Right lobe of liver (tissue), 6 donors: ENCODE measurements around the gene PHYHIPL. TPM values are rescaled to one million over a fixed set of nuclear protein-coding genes. Genes with fewer than 3 reads are reported as not detected.

Experiments used
- ATAC-seq, 4 donors: fragments of 200-7000 bp; cut with Tn5 transposase; one replicate each; pipeline ENCODE4 v1.9.1; 2020; ENCODE audit warnings: mild to moderate bottlenecking in 4 of 4, moderate library complexity in 4 of 4
- DNase-seq, 3 donors: peaks; one replicate each; pipeline ENCODE4 v3.0.0-alpha.2; 2020
- H3K27ac ChIP-seq, 3 donors: fragments of 200-600 bp; one replicate each; pipeline ENCODE4 v1.8.0; 2022
- H3K27me3 ChIP-seq, 2 donors: fragments of 200-600 bp; one replicate each; pipeline ENCODE4 v1.8.0; 2022
- H3K36me3 ChIP-seq, 4 donors: fragments of 200-600 bp; sonication (generic) in 1 of 4; one replicate each; pipeline versions ENCODE4 v1.5.1 to v1.8.0; 2017 to 2022; ENCODE audit warnings: control low read depth in 1 of 4
- H3K4me1 ChIP-seq, 4 donors: fragments of 200-600 bp; sonication (generic) in 1 of 4; one replicate each; pipeline versions ENCODE4 v1.5.1 to v1.8.0; 2017 to 2022; ENCODE audit warnings: control low read depth in 1 of 4
- H3K4me3 ChIP-seq, 3 donors: fragments of 200-600 bp; one replicate each; pipeline ENCODE4 v1.8.0; 2022
- H3K9me3 ChIP-seq, 4 donors: fragments of 200-600 bp; sonication (generic) in 1 of 4; one replicate each; pipeline versions ENCODE4 v1.5.1 to v1.8.0; 2017 to 2022; ENCODE audit warnings: control low read depth in 1 of 4
- CTCF ChIP-seq, 4 donors: fragments of 200-600 bp in 3 of 4; fragments of 450-650 bp in 1 of 4; IDR thresholded peaks; one replicate each; pipeline versions ENCODE4 v1.5.1 to v1.8.0; 2016 to 2022; ENCODE audit warnings: antibody characterized with exemption in 4 of 4, mild to moderate bottlenecking in 2 of 4
- POLR2A ChIP-seq: fragments of 450-650 bp; IDR thresholded peaks from one replicate; pipeline ENCODE4 v1.6.1; 2017; ENCODE audit warnings: antibody characterized with exemption, mild to moderate bottlenecking
- WGBS: methylation state at CpG from one replicate; pipeline ENCODE4 v1.1.6; 2018; ENCODE audit warnings: low coverage, low lambda C conversion rate; ENCODE audit not compliant: insufficient coverage; ENCODE audit errors: missing lambda C conversion rate; 5-methylcytosine and 5-hydroxymethylcytosine counted together
- intact Hi-C, 2 donors: fragments of 100-400 bp; cut with DNase I; formaldehyde crosslinking; loops; one replicate each; pipeline versions ENCODE4 v1.11.2 to v1.14.1; 2022
- total RNA-seq, 6 experiments: library from RNA; depleted of rRNA in 2 of 6; stranded (reverse); fragments of >200 nt in 2 of 6; fragmentation: NEBNext Ultra II Directional in 3 of 6; extraction: Animal tissue kit (Norgen Biotek cat#: 25700) in 3 of 6; gene quantifications; one replicate each; pipeline versions ENCODE4 v1.1.0 to v1.2.4, GENCODE V29; 2016 to 2023
- donor health status: DM: no; HTN: yes; CAD: no.
- donor health status: DM: no; HTN: no; CAD: no.
- donor health status: DM: no; HTN: no; CAD: no.
- donor health status: DM: no; HTN: yes; CAD: no.
- donor health status: DM: no; HTN: yes; CAD: no.

PHYHIPL gene
- total RNA-seq, 6 experiments from 2014 or later = 0.49 to 1.00 (median 0.75) TPM

DNA sequence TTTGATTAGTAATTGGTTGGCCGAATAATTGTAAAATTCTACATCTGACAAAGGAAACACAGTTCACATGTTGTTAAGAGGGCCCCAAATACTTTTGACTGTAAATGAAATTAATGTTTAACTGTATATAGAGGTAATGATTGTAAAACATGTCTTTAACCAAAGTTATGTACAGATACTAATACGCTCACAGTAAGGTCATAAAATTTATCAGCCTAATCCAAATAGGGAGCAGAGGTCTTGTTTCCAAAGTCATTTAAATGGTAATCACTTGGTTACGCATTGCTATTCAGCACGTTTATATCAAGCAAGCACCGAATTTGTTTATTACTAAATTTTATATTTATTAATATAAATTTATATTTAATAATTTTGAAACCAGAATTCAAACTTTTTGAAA is 1.4 kb downstream of the PHYHIPL start:
- ATAC-seq (no peak), DNase-seq (no peak)
- Histone ChIP-seq H3K27ac (no peak overlapping the region), H3K36me3 (no peaks in the 10 kb centered on the region), H3K9me3 (no peaks in the 10 kb centered on the region), H3K27me3 (no peaks in the 10 kb centered on the region), H3K4me3 (no peak overlapping the region), H3K4me1 (no peaks in the 10 kb centered on the region)
- intact Hi-C loops = no loop called here
- WGBS = 34% methylated on average over 5 of the region's 5 CpGs
- TF ChIP-seq POLR2A = no peak
- no peak for TF ChIP-seq CTCF (IDR thresholded peaks at IDR 0.05)

- intact Hi-C loops = no loop called here
- no peaks in the 10 kb centered on the region for H3K27me3 ChIP-seq
- H3K36me3 ChIP-seq = no peaks in the 10 kb centered on the region
- no peak for DNase-seq
- no peak overlapping the region for H3K27ac ChIP-seq
- 35% methylated on average over 2 of the region's 2 CpGs for whole genome bisulfite sequencing
- TF ChIP-seq CTCF (IDR thresholded peaks at IDR 0.05) = no peak
- TF ChIP-seq POLR2A = no peak
- H3K4me1 ChIP-seq = no peaks in the 10 kb centered on the region
- no peak overlapping the region for H3K4me3 ChIP-seq
- ATAC-seq = no peak
- H3K9me3 ChIP-seq = no peaks in the 10 kb centered on the region
These were observed 2.6 kb downstream of the PHYHIPL start for GRCh38 chr10:59179068-59179467.

DNA sequence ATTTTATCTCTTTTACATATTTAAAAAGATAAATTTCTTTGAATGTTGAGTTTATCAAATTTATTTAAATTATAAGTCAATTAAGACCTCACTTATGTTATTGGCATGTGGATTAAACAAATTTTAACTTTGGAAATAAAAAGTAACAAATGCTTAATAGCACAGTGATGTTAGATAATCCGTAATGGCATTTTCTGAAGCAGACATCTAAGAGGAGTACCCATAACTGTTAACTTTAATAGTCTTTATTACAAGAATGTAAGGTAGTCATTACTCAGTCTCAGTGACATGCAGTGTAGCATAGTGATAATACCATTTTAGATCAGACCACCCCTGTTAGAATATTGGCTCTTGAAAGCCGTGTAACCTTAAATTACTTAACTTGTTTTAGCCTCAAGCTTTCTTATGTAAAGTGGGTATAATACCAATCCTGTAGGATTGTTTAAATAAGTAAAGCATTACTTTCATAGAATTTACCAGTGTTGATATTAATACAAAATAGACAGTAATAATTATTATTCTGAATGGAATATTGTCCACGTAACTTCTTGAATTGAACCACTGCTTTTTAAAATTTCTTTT is 4.3 kb downstream of the PHYHIPL start:
- Histone ChIP-seq H3K27me3 (no peaks in the 10 kb centered on the region), H3K4me3 (no peak overlapping the region), H3K36me3 (no peaks in the 10 kb centered on the region), H3K4me1 (no peaks in the 10 kb centered on the region), H3K9me3 (no peaks in the 10 kb centered on the region), H3K27ac (no peak overlapping the region)
- DNase-seq = no peak
- intact Hi-C loops = no loop called here
- WGBS = 78% methylated on average over 3 of the region's 3 CpGs
- no peak for ATAC-seq
- TF ChIP-seq POLR2A = no peak
- no peak for TF ChIP-seq CTCF (IDR thresholded peaks at IDR 0.05)

GRCh38 chr10:59181668-59182067 is 5.2 kb downstream of the PHYHIPL start:
- DNase-seq = no peak
- Histone ChIP-seq H3K9me3 (no peaks in the 10 kb centered on the region), H3K27me3 (no peaks in the 10 kb centered on the region), H3K36me3 (no peaks in the 10 kb centered on the region), H3K4me1 (no peaks in the 10 kb centered on the region), H3K27ac (no peak overlapping the region), H3K4me3 (no peak overlapping the region)
- ATAC-seq = peak; percentile 87 to 93 (median 90)
- no peak for TF ChIP-seq POLR2A
- TF ChIP-seq CTCF (IDR thresholded peaks at IDR 0.05) = peak; percentile 58 to 73 (median 70)
- 3% methylated on average over 2 of the region's 2 CpGs for WGBS
- intact Hi-C loops = no loop called here

- Histone ChIP-seq H3K27ac (no peak overlapping the region), H3K27me3 (no peaks in the 10 kb centered on the region), H3K4me1 (no peaks in the 10 kb centered on the region), H3K4me3 (no peak overlapping the region), H3K36me3 (no peaks in the 10 kb centered on the region), H3K9me3 (peaks cover 0 to 3% (median 0%) of the 10 kb centered on the region in 4 donors)
- ATAC-seq (no peak), DNase-seq (no peak)
- intact Hi-C loops = no loop called here
- WGBS = 71% methylated on average over 1 of the region's 1 CpG
- TF ChIP-seq POLR2A = no peak
- TF ChIP-seq CTCF (IDR thresholded peaks at IDR 0.05) = no peak
These were observed 13.9 kb downstream of the PHYHIPL start for GRCh38 chr10:59190332-59190731.
